K562 (cell line): Measurements from ENCODE around the gene TSPAN15. TPM values are rescaled to one million over a fixed set of nuclear protein-coding genes. Genes with fewer than 3 reads are reported as not detected.

ENCODE experiments used
- ATAC-seq: fragments of 200-7000 bp; cut with Tn5 transposase; 3 replicates; pipeline ENCODE4 v1.9.1; 2020; ENCODE audit warnings: moderate library complexity
- BruUV-seq: library from RNA; stranded (reverse); fragments of 400-500 nt; replicated peaks from 2 replicates; lab custom pipeline; 2021; lab: Mats Ljungman, UMichigan
- CTCF ChIA-PET: fragments of 300-600 bp; formaldehyde crosslinking; extraction: SDS; loops from one replicate; lab custom pipeline; 2021; ENCODE audit warnings: low intra/inter-chr PET ratio; lab: Yijun Ruan, JAX
- POLR2A ChIA-PET: fragments of 300-600, 350-650 bp; sonication (Branson Sonifier 250); formaldehyde crosslinking; extraction: SDS; loops from one replicate; lab custom pipeline; 2021; ENCODE audit warnings: antibody characterized with exemption, inconsistent platforms; lab: Yijun Ruan, JAX
- DNase-seq, 4 experiments: peaks; one replicate each; pipeline versions ENCODE4 v3.0.0 to v3.0.0-alpha.2; 2011 to 2018; ENCODE audit warnings: low spot score in 3 of 4, mixed read lengths in 3 of 4; ENCODE audit errors: extremely low read depth in 1 of 4
- FAIRE-seq: peaks from 2 replicates; lab custom pipeline; 2011; peaks lifted over from hg19 to GRCh38; lab: Jason Lieb, UNC
- H2AFZ ChIP-seq: 2 replicates; pipeline ENCODE4 v1.6.0; 2011; ENCODE audit warnings: low read depth, low read length, control low read depth, inconsistent platforms
- H3K27ac ChIP-seq: fragments of 200-600 bp; 3 replicates; pipeline ENCODE4 v1.8.0; 2011; ENCODE audit warnings: low read depth, mild to moderate bottlenecking, control low read depth, inconsistent platforms, low read length, moderate library complexity, mixed read lengths; ENCODE audit errors: extremely low read depth
- H3K27me3 ChIP-seq, 2 experiments: fragments of 300-600 bp in 1 of 2; 2 replicates in 1 of 2; 3 replicates in 1 of 2; pipeline versions ENCODE4 v1.6.0 to v1.8.0; 2011; ENCODE audit warnings: inconsistent platforms in 2 of 2, low read length in 2 of 2, mild to moderate bottlenecking in 1 of 2, mixed read lengths in 1 of 2, moderate library complexity in 1 of 2; ENCODE audit not compliant: control insufficient read depth in 2 of 2, insufficient read depth in 2 of 2
- H3K36me3 ChIP-seq: fragments of 300-600 bp; 3 replicates; pipeline ENCODE4 v1.8.0; 2011; ENCODE audit warnings: mild to moderate bottlenecking, low read length, inconsistent platforms; ENCODE audit not compliant: control insufficient read depth, insufficient read depth
- H3K4me1 ChIP-seq, 2 experiments: fragments of 200-600 bp in 1 of 2; replicated peaks in 1 of 2; 2 replicates in 1 of 2; 3 replicates in 1 of 2; pipeline versions ENCODE4 v1.5.1 to v1.8.0; 2011; ENCODE audit warnings: inconsistent platforms in 2 of 2, low read length in 2 of 2, mild to moderate bottlenecking in 1 of 2, mixed read lengths in 1 of 2, moderate library complexity in 1 of 2; ENCODE audit not compliant: control insufficient read depth in 2 of 2, insufficient read depth in 2 of 2
- H3K4me2 ChIP-seq: 2 replicates; pipeline ENCODE4 v1.6.1; 2011; ENCODE audit warnings: low read length, control low read depth, inconsistent platforms, mixed read lengths; ENCODE audit not compliant: insufficient read depth
- H3K4me3 ChIP-seq: fragments of 200-600 bp; sonication (generic), shearing (Covaris generic); 2 replicates; pipeline ENCODE4 v1.5.1; 2016; ENCODE audit warnings: control low read depth, inconsistent platforms
- H3K79me2 ChIP-seq: fragments of 200-600 bp; 3 replicates; pipeline ENCODE4 v1.8.0; 2011; ENCODE audit warnings: low read length, inconsistent platforms; ENCODE audit not compliant: control insufficient read depth, insufficient read depth
- H3K9ac ChIP-seq, 2 experiments: 2 replicates each; pipeline versions ENCODE4 v1.6.0 to v1.6.1; 2011; ENCODE audit warnings: low read depth in 2 of 2, low read length in 2 of 2, control low read depth in 1 of 2, inconsistent platforms in 1 of 2, mild to moderate bottlenecking in 1 of 2, mixed read lengths in 1 of 2; ENCODE audit not compliant: insufficient read depth in 1 of 2
- H3K9me1 ChIP-seq: one replicate; pipeline ENCODE4 v1.6.0; 2011; ENCODE audit warnings: inconsistent platforms, mild to moderate bottlenecking, low read length, moderate library complexity; ENCODE audit not compliant: control insufficient read depth, insufficient read depth
- H3K9me3 ChIP-seq: replicated peaks from 2 replicates; pipeline ENCODE4 v1.5.1; 2011; ENCODE audit warnings: low read depth, low read length, inconsistent platforms; ENCODE audit not compliant: control insufficient read depth, insufficient read depth
- H4K20me1 ChIP-seq: replicated peaks from 2 replicates; pipeline ENCODE4 v1.6.1; 2011; ENCODE audit warnings: low read length, inconsistent platforms, mixed read lengths; ENCODE audit not compliant: control insufficient read depth, insufficient read depth
- DDX20 ChIP-seq: fragments of 450-650 bp; IDR thresholded peaks from 2 replicates; pipeline ENCODE4 v1.6.1; 2016; ENCODE audit warnings: missing genetic modification characterization, low read depth, mild to moderate bottlenecking, missing compliant biosample characterization, moderate library complexity
- MAFG ChIP-seq: fragments of 450-650 bp; conservative IDR thresholded peaks from 2 replicates; pipeline ENCODE4 v1.6.1; 2016; ENCODE audit warnings: missing genetic modification characterization, missing compliant biosample characterization
- RB1 ChIP-seq: fragments of 450-650 bp; IDR thresholded peaks from 2 replicates; pipeline ENCODE4 v1.6.1; 2017; ENCODE audit warnings: low read depth, mild to moderate bottlenecking
- RUNX1 ChIP-seq: sonication (generic); IDR thresholded peaks from 2 replicates; pipeline ENCODE4 v1.6.1; 2016; ENCODE audit warnings: antibody characterized with exemption, low read depth
- SAFB ChIP-seq: fragments of 200-400 bp; formaldehyde crosslinking; IDR thresholded peaks from 2 replicates; pipeline ENCODE4 v1.6.1; 2017; ENCODE audit warnings: low read depth, low read length, borderline replicate concordance
- WGBS: fragments of 100-300 bp; shearing (Covaris generic); methylation state at CpG from one replicate; pipeline ENCODE4 v1.1.6; 2016; ENCODE audit warnings: low coverage, mixed read lengths; ENCODE audit not compliant: insufficient coverage; ENCODE audit errors: missing lambda C conversion rate; 5-methylcytosine and 5-hydroxymethylcytosine counted together
- in situ Hi-C: fragments of 300-500 bp; cut with MboI; formaldehyde crosslinking; loops from 4 replicates; pipeline ENCODE4 v1.15.0; 2018; ENCODE audit warnings: inconsistent platforms, mixed read lengths
- intact Hi-C: fragments of 100-400 bp; cut with micrococcal nuclease; formaldehyde crosslinking; loops from 2 replicates; pipeline ENCODE4 v1.14.2; 2022
- polyA plus RNA-seq, 8 experiments: library from polyadenylated mRNA; depleted of rRNA in 4 of 8; stranded (reverse) in 5 of 8; unstranded in 3 of 8; fragments of >200 nt; fragmentation: Nextera tagmentation in 2 of 8; fragmentation: Illumina TruSeq in 1 of 8; extraction: Ambion mirVana in 2 of 8; extraction: Trizol in 1 of 8; gene quantifications; 2 replicates each; pipeline versions ENCODE4 v1.2.1 to v1.2.3, GENCODE V29; 2011 to 2014; ENCODE audit warnings: inconsistent platforms in 1 of 8, missing spikeins in 1 of 8
- total RNA-seq, 7 experiments: library from RNA; depleted of rRNA in 6 of 7; stranded (reverse); fragments of >200 nt in 6 of 7; fragmentation: Illumina TruSeq in 2 of 7; extraction: Trizol in 2 of 7; gene quantifications; 2 replicates each; pipeline versions ENCODE4 v1.2.1 to v1.2.3, GENCODE V29; 2011 to 2021; ENCODE audit warnings: low replicate concordance in 1 of 7

TSPAN15 gene
- total and polyA plus RNA-seq, 9 of the 15 experiments (the other 6 are each of a cell fraction or from before 2014, with no cell fraction given), result 0.33 to 1.0 (median 0.45) TPM; not detected in 2

DNA sequence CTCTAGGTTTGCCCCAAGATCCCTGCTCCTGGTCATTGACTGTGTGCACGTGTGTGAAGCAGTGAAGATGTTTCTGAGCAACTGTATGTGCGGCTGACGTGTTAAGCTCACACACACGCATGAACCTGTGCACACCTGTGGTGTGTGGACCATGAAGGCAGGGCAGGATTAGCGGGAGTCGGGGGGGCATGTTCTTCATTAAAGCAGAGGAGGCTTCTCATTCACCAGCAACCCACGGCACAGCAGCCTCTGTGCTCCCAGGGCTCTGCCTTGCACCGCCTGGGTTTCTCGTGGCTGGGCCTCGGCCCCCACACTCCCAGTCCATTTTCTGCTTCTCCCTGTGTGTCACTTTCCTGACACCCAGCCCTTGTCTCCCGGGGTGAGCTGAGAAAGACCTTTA lies 33.7 kb upstream of the TSPAN15 start:
- Histone ChIP-seq H3K9me1 (no peaks in the 10 kb centered on the region), H3K9me3 (no peaks in the 10 kb centered on the region), H3K27ac (no peak overlapping the region), H3K4me3 (no peak overlapping the region), H3K4me1 (peaks cover 0 to 15% of the 10 kb centered on the region in 2 experiments; a peak in 4 of 5 replicates), H3K9ac (peak overlapping the region in 1 of 2 experiments; percentile 62; a peak in 1 of 4 replicates), H3K36me3 (no peaks in the 10 kb centered on the region), H2AFZ (no peak overlapping the region; the same call in 1 of the 2 replicates), H4K20me1 (no peaks in the 10 kb centered on the region; the same call in 1 of the 2 replicates), H3K79me2 (no peaks in the 10 kb centered on the region), H3K27me3 (peaks cover 48 to 73% of the 10 kb centered on the region in 2 experiments), H3K4me2 (no peak overlapping the region)
- CTCF ChIA-PET, result no interaction called here
- POLR2A ChIA-PET, result interaction anchor here (0.7 to 1.1 kb wide), 4 partner anchors 29 to 191 kb away, joined by 3 to 5 read pairs (median 3); no protein-coding TSS in a partner anchor
- ATAC-seq (no peak), DNase-seq (no peak), FAIRE-seq (no peak)
- intact Hi-C loops, result no loop called here
- in situ Hi-C loops, result no loop called here
- BruUV-seq, result no TSS peak
- 7% methylated on average over 11 of the region's 11 CpGs for WGBS
- TF ChIP-seq SAFB (no peak), RUNX1 (no peak)

DNA sequence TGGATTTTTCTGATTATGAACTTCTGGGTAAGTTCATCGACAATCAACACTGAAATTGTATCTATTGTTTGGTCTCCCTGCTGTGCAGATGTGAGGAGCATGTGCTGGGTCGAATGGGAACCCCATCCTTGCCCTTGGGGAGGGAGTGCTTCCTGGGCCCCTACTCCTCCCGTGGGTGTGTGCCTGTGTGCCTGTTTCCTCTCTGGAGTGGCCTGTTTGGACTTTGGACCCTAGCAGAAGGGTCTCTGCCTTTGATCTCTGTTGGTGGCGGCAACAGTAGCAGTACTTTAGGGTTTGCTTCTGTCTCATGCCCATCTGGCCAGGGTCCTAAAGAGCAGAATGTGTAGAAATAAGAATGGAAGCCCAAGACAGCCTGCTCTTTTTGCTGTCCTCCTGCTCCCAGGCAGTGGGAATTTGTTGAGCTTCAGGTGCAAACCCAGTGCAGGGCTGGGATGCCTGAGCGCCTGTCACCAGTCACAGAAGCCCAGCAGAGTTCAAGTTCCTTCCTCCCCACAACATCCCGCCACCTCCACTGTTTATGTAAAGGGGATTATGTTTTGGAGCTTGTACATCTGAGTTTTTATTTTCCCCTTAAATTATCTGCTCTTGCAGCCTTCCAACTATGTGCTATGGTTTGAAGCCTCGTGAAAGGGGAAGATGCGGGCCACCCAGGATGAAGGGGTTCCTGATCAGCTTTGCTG lies 33.1 kb upstream of the TSPAN15 start:
- POLR2A ChIA-PET, result interaction anchor here (0.7 to 1.2 kb wide), 5 partner anchors 28 to 192 kb away, joined by 3 to 5 read pairs (median 3); no protein-coding TSS in a partner anchor
- H3K9me3 ChIP-seq, result no peaks in the 10 kb centered on the region
- 15% methylated on average over 8 of the region's 8 CpGs for WGBS
- no peaks in the 10 kb centered on the region for H3K9me1 ChIP-seq
- FAIRE-seq (no peak), ATAC-seq (no peak), DNase-seq (no peak)
- no peak overlapping the region for H3K4me3 ChIP-seq
- H3K9ac ChIP-seq, result no peak overlapping the region
- H4K20me1 ChIP-seq, result no peaks in the 10 kb centered on the region; the same call in 1 of the 2 replicates
- TF ChIP-seq RB1, result no peak
- no peak for TF ChIP-seq MAFG (tag)
- TF ChIP-seq DDX20, result no peak
- H3K36me3 ChIP-seq, result no peaks in the 10 kb centered on the region
- BruUV-seq, result no TSS peak
- H3K27me3 ChIP-seq, result peaks cover 48 to 77% of the 10 kb centered on the region in 2 experiments
- no peaks in the 10 kb centered on the region for H3K79me2 ChIP-seq
- no peak overlapping the region for H3K27ac ChIP-seq
- H2AFZ ChIP-seq, result no peak overlapping the region
- intact Hi-C loops (no loop called here), in situ Hi-C loops (no loop called here)
- CTCF ChIA-PET, result no interaction called here
- no peak overlapping the region for H3K4me2 ChIP-seq
- H3K4me1 ChIP-seq, result peaks cover 0 to 15% of the 10 kb centered on the region in 2 experiments; a peak in 3 of 5 replicates
